HEK293 (cell line): Measurements from ENCODE around the gene HDDC2.
A peak's percentile ranks its signal among the peaks of the same experiment; 100 is the strongest.

Source experiments
- CTCF ChIA-PET: fragments of 350-600 bp; formaldehyde crosslinking; extraction: SDS; loops from one replicate; lab custom pipeline; 2021; ENCODE audit warnings: antibody characterized with exemption; lab: Yijun Ruan, JAX
- POLR2A ChIA-PET: fragments of 300-600 bp; formaldehyde crosslinking; extraction: SDS; loops from one replicate; lab custom pipeline; 2020; ENCODE audit warnings: antibody characterized with exemption, inconsistent platforms; lab: Yijun Ruan, JAX
- H3K27ac ChIP-seq: fragments of 200-500 bp; sonication (Bioruptor generic); 2 replicates; pipeline ENCODE4 v1.5.1; 2014; ENCODE audit warnings: low read depth, low read length, control low read depth, inconsistent platforms; ENCODE audit errors: extremely low read depth
- H3K36me3 ChIP-seq, 2 experiments: fragments of 200-500 bp in 1 of 2; sonication (Bioruptor generic) in 1 of 2; 1 replicate in 1 of 2; 2 replicates in 1 of 2; pipeline ENCODE4 v1.5.1; 2014 to 2017; ENCODE audit warnings: inconsistent platforms in 2 of 2, low read length in 2 of 2; ENCODE audit not compliant: control insufficient read depth in 2 of 2, insufficient read depth in 1 of 2
- H3K4me1 ChIP-seq: fragments of 200-500 bp; sonication (Bioruptor generic); 2 replicates; pipeline ENCODE4 v1.5.1; 2014; ENCODE audit warnings: mild to moderate bottlenecking, low read length, inconsistent platforms; ENCODE audit not compliant: control insufficient read depth, insufficient read depth
- H3K4me3 ChIP-seq: 2 replicates; pipeline ENCODE4 v1.5.1; 2011; ENCODE audit warnings: low read depth, mild to moderate bottlenecking, control low read depth, low read length, moderate library complexity
- H3K9me3 ChIP-seq: fragments of 200-500 bp; sonication (Bioruptor generic); 2 replicates; pipeline ENCODE4 v1.5.1; 2014; ENCODE audit warnings: low read depth, low read length, inconsistent platforms; ENCODE audit not compliant: control insufficient read depth, insufficient read depth
- GLI4 ChIP-seq: fragments of 450-650 bp; formaldehyde crosslinking; IDR thresholded peaks from 2 replicates; pipeline ENCODE4 v1.5.1; 2016; ENCODE audit warnings: missing biosample characterization, missing genetic modification characterization
- HIC1 ChIP-seq: fragments of 450-650 bp; formaldehyde crosslinking; IDR thresholded peaks from 2 replicates; pipeline ENCODE4 v1.5.1; 2016; ENCODE audit warnings: missing biosample characterization, missing genetic modification characterization
- HOXC10 ChIP-seq: sonication (generic); formaldehyde crosslinking; IDR thresholded peaks from 2 replicates; pipeline ENCODE4 v1.8.1; 2023; ENCODE audit warnings: mild to moderate bottlenecking, missing genetic modification reagents
- HOXD13 ChIP-seq: sonication (generic); formaldehyde crosslinking; IDR thresholded peaks from 2 replicates; pipeline ENCODE4 v1.8.0; 2022; ENCODE audit warnings: missing genetic modification reagents, borderline replicate concordance
- KLF7 ChIP-seq: fragments of 450-650 bp; formaldehyde crosslinking; IDR thresholded peaks from 2 replicates; pipeline ENCODE4 v1.5.1; 2016; ENCODE audit warnings: missing biosample characterization, missing genetic modification characterization, borderline replicate concordance
- KLF8 ChIP-seq: fragments of 450-650 bp; formaldehyde crosslinking; IDR thresholded peaks from 2 replicates; pipeline ENCODE4 v1.5.1; 2016; ENCODE audit warnings: missing biosample characterization, missing genetic modification characterization
- PATZ1 ChIP-seq: fragments of 450-650 bp; formaldehyde crosslinking; IDR thresholded peaks from 2 replicates; pipeline ENCODE4 v1.5.1; 2016; ENCODE audit warnings: missing biosample characterization, missing genetic modification characterization
- PRDM10 ChIP-seq: fragments of 450-650 bp; formaldehyde crosslinking; IDR thresholded peaks from 2 replicates; pipeline ENCODE4 v1.5.1; 2016; ENCODE audit warnings: missing biosample characterization, missing genetic modification characterization
- PRDM4 ChIP-seq: fragments of 450-650 bp; formaldehyde crosslinking; IDR thresholded peaks from 2 replicates; pipeline ENCODE4 v1.5.1; 2017; ENCODE audit warnings: missing biosample characterization, missing genetic modification characterization
- SP3 ChIP-seq: fragments of 450-650 bp; formaldehyde crosslinking; IDR thresholded peaks from 2 replicates; pipeline ENCODE4 v1.5.1; 2016; ENCODE audit warnings: missing biosample characterization, missing genetic modification characterization
- ZBTB8A ChIP-seq: fragments of 450-650 bp; formaldehyde crosslinking; IDR thresholded peaks from 2 replicates; pipeline ENCODE4 v1.5.1; 2016; ENCODE audit warnings: missing biosample characterization, missing genetic modification characterization
- ZIC2 ChIP-seq: fragments of 450-650 bp; formaldehyde crosslinking; IDR thresholded peaks from 2 replicates; pipeline ENCODE4 v1.5.1; 2016; ENCODE audit warnings: missing biosample characterization, missing genetic modification characterization
- ZNF184 ChIP-seq: fragments of 450-650 bp; IDR thresholded peaks from 2 replicates; pipeline ENCODE4 v1.5.1; 2018; ENCODE audit warnings: missing biosample characterization, mild to moderate bottlenecking, missing genetic modification characterization
- ZNF404 ChIP-seq: fragments of 450-650 bp; formaldehyde crosslinking; IDR thresholded peaks from 2 replicates; pipeline ENCODE4 v1.5.1; 2017; ENCODE audit warnings: missing biosample characterization, missing genetic modification characterization
- ZNF416 ChIP-seq: fragments of 450-650 bp; formaldehyde crosslinking; IDR thresholded peaks from 2 replicates; pipeline ENCODE4 v1.5.1; 2016; ENCODE audit warnings: missing biosample characterization, missing genetic modification characterization
- ZNF510 ChIP-seq: fragments of 450-650 bp; formaldehyde crosslinking; IDR thresholded peaks from 2 replicates; pipeline ENCODE4 v1.5.1; 2018; ENCODE audit warnings: mild to moderate bottlenecking, missing genetic modification characterization, missing biosample characterization; ENCODE audit not compliant: insufficient replicate concordance
- ZNF548 ChIP-seq: fragments of 450-650 bp; formaldehyde crosslinking; IDR thresholded peaks from 2 replicates; pipeline ENCODE4 v1.5.1; 2016; ENCODE audit warnings: missing biosample characterization, missing genetic modification characterization
- ZNF623 ChIP-seq: fragments of 450-650 bp; formaldehyde crosslinking; IDR thresholded peaks from 2 replicates; pipeline ENCODE4 v1.5.1; 2016; ENCODE audit warnings: missing biosample characterization, missing genetic modification characterization
- ZNF626 ChIP-seq: fragments of 450-650 bp; sonication (Bioruptor Pico); formaldehyde crosslinking; IDR thresholded peaks from 2 replicates; pipeline ENCODE4 v1.5.1; 2018; ENCODE audit warnings: missing biosample characterization, missing genetic modification characterization, inconsistent platforms
- ZNF777 ChIP-seq: fragments of 450-650 bp; formaldehyde crosslinking; IDR thresholded peaks from 2 replicates; pipeline ENCODE4 v1.5.1; 2017; ENCODE audit warnings: missing biosample characterization, missing genetic modification characterization, borderline replicate concordance
- ZNF837 ChIP-seq: fragments of 450-650 bp; formaldehyde crosslinking; IDR thresholded peaks from 2 replicates; pipeline ENCODE4 v1.5.1; 2016; ENCODE audit warnings: missing biosample characterization, missing genetic modification characterization
- ZSCAN23 ChIP-seq: fragments of 450-650 bp; formaldehyde crosslinking; IDR thresholded peaks from 2 replicates; pipeline ENCODE4 v1.5.1; 2016; ENCODE audit warnings: missing biosample characterization, missing genetic modification characterization

Gene HDDC2

GRCh38 chr6:125248136-125248535, 53.6 kb downstream of the HDDC2 start (continued):
- TF ChIP-seq HIC1 (no peak), ZNF416 (tag by site-specific recombination) (no peak)
- TF ChIP-seq, all 188 proteins: peak for 0

- Histone ChIP-seq H3K4me3 (no peak overlapping the region), H3K27ac (no peak overlapping the region), H3K9me3 (no peaks in the 10 kb centered on the region), H3K36me3 (no peaks in the 10 kb centered on the region), H3K4me1 (peaks cover 5% of the 10 kb centered on the region; the same call in 1 of the 2 replicates)
- TF ChIP-seq KLF7 (tag by site-specific recombination) (no peak), SP3 (no peak), ZNF184 (tag by site-specific recombination) (no peak), ZNF626 (tag by site-specific recombination) (no peak), ZNF510 (no peak), HOXC10 (CRISPR knock-in tag) (no peak), ZNF404 (tag by site-specific recombination) (no peak), ZBTB8A (tag by site-specific recombination) (no peak), GLI4 (tag by site-specific recombination) (no peak)
- CTCF ChIA-PET, result interaction anchor here (0.6 to 0.7 kb wide), 2 partner anchors 28 to 54 kb away, joined by 3 read pairs; no protein-coding TSS in a partner anchor
- POLR2A ChIA-PET, result no interaction called here
These were observed 55.2 kb downstream of the HDDC2 start for GRCh38 chr6:125246566-125246965.

GRCh38 chr6:125245523-125246264, 56.1 kb downstream of the HDDC2 start:
- H3K27ac ChIP-seq, result no peak overlapping the region
- no peaks in the 10 kb centered on the region for H3K9me3 ChIP-seq
- TF ChIP-seq ZIC2 (tag by site-specific recombination) (peak; percentile 66; the same call in 1 of the 2 replicates), HOXD13 (no peak), KLF8 (tag by site-specific recombination) (no peak), ZSCAN23 (tag by site-specific recombination) (no peak), ZNF837 (tag by site-specific recombination) (no peak), ZNF777 (tag by site-specific recombination) (no peak), PRDM10 (peak; percentile 75), PRDM4 (tag by site-specific recombination) (0 out of 2 replicates have a peak, but pooled peaks have one; percentile 25), PATZ1 (tag by site-specific recombination) (no peak), ZNF548 (no peak), ZNF510 (no peak), ZNF623 (tag by site-specific recombination) (no peak)
- H3K4me3 ChIP-seq, result no peak overlapping the region
- peaks cover 5% of the 10 kb centered on the region; the same call in 1 of the 2 replicates for H3K4me1 ChIP-seq
- no peaks in the 10 kb centered on the region for H3K36me3 ChIP-seq
- POLR2A ChIA-PET, result interaction anchor here (1.0 kb wide), 1 partner anchor 82 kb away, joined by 4 read pairs; no protein-coding TSS in a partner anchor
- CTCF ChIA-PET, result interaction anchor here (0.6 to 1.2 kb wide), 6 partner anchors 9 to 357 kb away, joined by 3 to 4 read pairs (median 3); no protein-coding TSS in a partner anchor
